ENCODE results near the gene SF3B2.

DNA sequence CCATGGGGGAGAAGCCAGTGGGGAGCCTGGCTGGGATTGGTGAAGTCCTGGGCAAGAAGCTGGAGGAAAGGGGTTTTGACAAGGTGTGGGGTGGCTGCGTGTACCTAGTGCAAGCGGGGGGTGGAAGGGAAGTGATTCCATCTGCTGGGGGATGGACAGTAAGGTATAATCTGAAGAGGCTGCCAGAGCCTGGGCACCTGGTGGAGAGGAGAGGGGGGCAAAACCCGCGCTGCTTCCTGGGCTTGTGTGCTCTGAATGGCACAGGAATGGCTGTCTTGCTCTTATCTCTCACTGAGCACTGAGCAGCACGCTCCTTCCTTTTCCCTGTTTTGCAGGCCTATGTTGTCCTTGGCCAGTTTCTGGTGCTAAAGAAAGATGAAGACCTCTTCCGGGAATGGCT, 48.9 kb upstream of the SF3B2 start:
- TF ChIP-seq, protein P1, sequence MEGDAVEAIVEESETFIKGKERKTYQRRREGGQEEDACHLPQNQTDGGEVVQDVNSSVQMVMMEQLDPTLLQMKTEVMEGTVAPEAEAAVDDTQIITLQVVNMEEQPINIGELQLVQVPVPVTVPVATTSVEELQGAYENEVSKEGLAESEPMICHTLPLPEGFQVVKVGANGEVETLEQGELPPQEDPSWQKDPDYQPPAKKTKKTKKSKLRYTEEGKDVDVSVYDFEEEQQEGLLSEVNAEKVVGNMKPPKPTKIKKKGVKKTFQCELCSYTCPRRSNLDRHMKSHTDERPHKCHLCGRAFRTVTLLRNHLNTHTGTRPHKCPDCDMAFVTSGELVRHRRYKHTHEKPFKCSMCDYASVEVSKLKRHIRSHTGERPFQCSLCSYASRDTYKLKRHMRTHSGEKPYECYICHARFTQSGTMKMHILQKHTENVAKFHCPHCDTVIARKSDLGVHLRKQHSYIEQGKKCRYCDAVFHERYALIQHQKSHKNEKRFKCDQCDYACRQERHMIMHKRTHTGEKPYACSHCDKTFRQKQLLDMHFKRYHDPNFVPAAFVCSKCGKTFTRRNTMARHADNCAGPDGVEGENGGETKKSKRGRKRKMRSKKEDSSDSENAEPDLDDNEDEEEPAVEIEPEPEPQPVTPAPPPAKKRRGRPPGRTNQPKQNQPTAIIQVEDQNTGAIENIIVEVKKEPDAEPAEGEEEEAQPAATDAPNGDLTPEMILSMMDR (conservative IDR thresholded peaks at IDR 0.05; ENCODE audit: low read depth, low read length) = no peak
- TF ChIP-seq EZH2 (IDR thresholded peaks at IDR 0.05; ENCODE audit: borderline replicate concordance, low read depth, low read length, poor library complexity, severe bottlenecking) = no peak
